ENCODE data around the gene ARHGAP32. TPM values are rescaled to one million over a fixed set of nuclear protein-coding genes. Genes with fewer than 3 reads are reported as not detected.

Gene ARHGAP32
- total RNA-seq, 1 experiment from 2014 or later = 27.8 TPM

GRCh38 chr11:129041611-129042018 is 150.5 kb downstream of the ARHGAP32 start (continued):
- TF ChIP-seq ZFX (IDR thresholded peaks at IDR 0.05) = no peak

DNA sequence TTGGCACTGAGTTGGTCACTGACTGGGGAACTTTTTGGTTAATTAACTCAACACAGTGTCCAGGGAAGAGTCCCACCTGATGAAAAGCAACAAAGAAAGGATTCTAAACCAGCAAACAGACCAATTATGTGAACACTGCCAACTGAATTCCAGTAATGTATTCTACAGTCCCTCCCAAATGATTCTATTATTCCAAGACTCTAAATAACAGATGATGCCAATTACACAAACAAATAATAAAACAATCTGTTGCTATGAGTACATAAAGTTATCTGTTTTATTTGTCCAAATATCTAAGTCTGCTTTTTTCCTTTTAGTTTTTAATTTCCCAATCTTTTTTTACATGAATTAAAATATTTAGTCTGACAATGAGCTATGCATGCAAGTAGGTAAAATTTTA is 151.2 kb downstream of the ARHGAP32 start:
- POLR2A ChIA-PET = no interaction called here
- Histone ChIP-seq H3K9me2 (ENCODE audit: insufficient read depth) (no peaks in the 10 kb centered on the region; the same call in 1 of the 2 replicates), H3K9ac (ENCODE audit: low read length) (no peak overlapping the region), H3K4me3 (replicated peaks in 1 of 2; ENCODE audit: low read depth in 1 of 2, low read length in 2 of 2) (no peak overlapping the region), H3K79me2 (ENCODE audit: insufficient read depth, low read length) (no peaks in the 10 kb centered on the region), H3K4me2 (ENCODE audit: low read length) (no peak overlapping the region), H3K4me1 (ENCODE audit: control insufficient read depth in 1 of 2, insufficient read depth in 2 of 2, low read length in 2 of 2) (no peaks in the 10 kb centered on the region), H3K27ac (ENCODE audit: low read depth, low read length) (no peak overlapping the region), H3K9me3 (ENCODE audit: control insufficient read depth in 1 of 2, insufficient read depth in 1 of 2, low read depth in 1 of 2, low read length in 2 of 2) (no peaks in the 10 kb centered on the region), H2AFZ (ENCODE audit: low read depth, low read length, poor library complexity, severe bottlenecking) (no peak overlapping the region), H3K36me3 (ENCODE audit: control insufficient read depth in 1 of 2, insufficient read depth in 2 of 2, low read length in 2 of 2) (no peaks in the 10 kb centered on the region), H3K27me3 (ENCODE audit: insufficient read depth, low read length) (no peaks in the 10 kb centered on the region), H4K20me1 (ENCODE audit: insufficient read depth) (no peaks in the 10 kb centered on the region)
- no peak for ATAC-seq
- no peak for DNase-seq (ENCODE audit: low read depth, low spot score)
- intact Hi-C loops (cut with micrococcal nuclease) = no loop called here
- RAD21 ChIA-PET (ENCODE audit: low non-redundant PET in 1 of 2, low total read pairs in 2 of 2, uncharacterized antibody in 2 of 2, unreplicated experiment in 2 of 2) = no interaction called here
- no peak for TF ChIP-seq EZH2 (IDR thresholded peaks at IDR 0.05)
- TF ChIP-seq CBX3 (IDR thresholded peaks at IDR 0.05; ENCODE audit: low read depth) = no peak
- TF ChIP-seq FOSL1 (IDR thresholded peaks at IDR 0.05; ENCODE audit: low read depth) = no peak
- TF ChIP-seq POLR2A (IDR thresholded peaks at IDR 0.05; ENCODE audit: borderline replicate concordance, extremely low read depth, insufficient read depth, insufficient read length) = no peak
- no TSS peak for BruUV-seq (replicated peaks)
- CTCF ChIA-PET = no interaction called here

DNA sequence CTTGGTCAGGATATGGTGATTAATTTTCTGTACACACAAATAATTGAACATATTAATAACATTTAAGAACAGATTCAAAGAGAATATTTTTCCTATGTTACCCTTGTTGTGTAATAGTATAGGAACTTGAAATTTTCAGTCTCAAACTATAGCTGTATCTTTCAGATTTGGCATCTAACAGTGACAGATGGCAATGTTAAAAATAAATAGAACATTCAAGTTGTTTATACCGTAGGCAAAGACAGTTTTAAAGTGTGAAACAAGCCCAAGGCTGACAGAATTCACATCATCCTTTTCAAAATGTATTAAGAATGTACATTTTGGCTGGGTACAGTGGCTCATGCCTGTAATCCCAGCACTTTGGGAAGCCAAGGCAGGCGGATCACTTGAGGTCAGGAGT is 156.9 kb downstream of the ARHGAP32 start:
- RAD21 ChIA-PET (ENCODE audit: low non-redundant PET in 1 of 2, low total read pairs in 2 of 2, uncharacterized antibody in 2 of 2, unreplicated experiment in 2 of 2) = no interaction called here
- Histone ChIP-seq H3K9me3 (ENCODE audit: control insufficient read depth in 1 of 2, insufficient read depth in 1 of 2, low read depth in 1 of 2, low read length in 2 of 2) (no peaks in the 10 kb centered on the region), H3K4me3 (replicated peaks in 1 of 2; ENCODE audit: low read depth in 1 of 2, low read length in 2 of 2) (no peak overlapping the region), H3K9me2 (ENCODE audit: insufficient read depth) (no peaks in the 10 kb centered on the region), H4K20me1 (ENCODE audit: insufficient read depth) (no peaks in the 10 kb centered on the region), H3K27ac (ENCODE audit: low read depth, low read length) (no peak overlapping the region), H3K9ac (ENCODE audit: low read length) (no peak overlapping the region), H3K27me3 (ENCODE audit: insufficient read depth, low read length) (no peaks in the 10 kb centered on the region), H3K4me1 (ENCODE audit: control insufficient read depth in 1 of 2, insufficient read depth in 2 of 2, low read length in 2 of 2) (no peaks in the 10 kb centered on the region), H3K36me3 (ENCODE audit: control insufficient read depth in 1 of 2, insufficient read depth in 2 of 2, low read length in 2 of 2) (no peaks in the 10 kb centered on the region), H2AFZ (ENCODE audit: low read depth, low read length, poor library complexity, severe bottlenecking) (no peak overlapping the region), H3K79me2 (ENCODE audit: insufficient read depth, low read length) (no peaks in the 10 kb centered on the region), H3K4me2 (ENCODE audit: low read length) (no peak overlapping the region)
- no TSS peak for BruUV-seq (replicated peaks)
- TF ChIP-seq SIN3A (IDR thresholded peaks at IDR 0.05; ENCODE audit: low read depth) = no peak
- no peak for TF ChIP-seq CTCF (IDR thresholded peaks at IDR 0.05 in 2 of 3, conservative IDR thresholded peaks at IDR 0.05 in 1 of 3; ENCODE audit: borderline replicate concordance in 1 of 3, insufficient read depth in 1 of 3, low read depth in 2 of 3, low read length in 2 of 3)
- TF ChIP-seq ATF3 (IDR thresholded peaks at IDR 0.05) = no peak
- intact Hi-C loops (cut with micrococcal nuclease) = no loop called here
- DNase-seq (ENCODE audit: low read depth, low spot score) (no peak), ATAC-seq (no peak)
- POLR2A ChIA-PET = interaction anchor here (0.6 to 1.4 kb wide), 2 partner anchors 11 to 60 kb away, joined by 3 to 4 read pairs; no protein-coding TSS in a partner anchor
- CTCF ChIA-PET = no interaction called here
